Esophagus muscularis mucosa (tissue), 4 donors: ENCODE results near the gene AGAP1. TPM values are rescaled to one million over a fixed set of nuclear protein-coding genes. Genes with fewer than 3 reads are reported as not detected.

Experiments used
- DNase-seq: peaks from one replicate; pipeline ENCODE4 v3.0.0-alpha.2; 2017; ENCODE audit errors: extremely low spot score
- H3K27ac ChIP-seq, 4 donors: fragments of 200-600 bp; sonication (generic); replicated peaks in 1 of 4; 1 replicate in 3 of 4; 2 replicates in 1 of 4; pipeline ENCODE4 v1.5.1; 2016 to 2019; ENCODE audit warnings: mild to moderate bottlenecking in 1 of 4
- H3K27me3 ChIP-seq, 4 donors: fragments of 200-600 bp; sonication (generic); one replicate each; pipeline versions ENCODE4 v1.5.1 to v1.6.0; 2016 to 2019
- H3K36me3 ChIP-seq, 4 donors: fragments of 200-600 bp; sonication (generic); one replicate each; pipeline ENCODE4 v1.5.1; 2016 to 2019
- H3K4me1 ChIP-seq, 4 donors: fragments of 200-600 bp; sonication (generic); one replicate each; pipeline ENCODE4 v1.5.1; 2016 to 2019
- H3K4me3 ChIP-seq, 4 donors: fragments of 200-600 bp; sonication (generic); 1 replicate in 2 of 4; 2 replicates in 2 of 4; pipeline ENCODE4 v1.5.1; 2016 to 2019; ENCODE audit warnings: mild to moderate bottlenecking in 4 of 4, moderate library complexity in 1 of 4
- H3K9me3 ChIP-seq, 4 donors: fragments of 200-600 bp; sonication (generic); 1 replicate in 3 of 4; 2 replicates in 1 of 4; pipeline ENCODE4 v1.5.1; 2016 to 2019
- CTCF ChIP-seq, 3 experiments: fragments of 200-600 bp in 2 of 3; fragments of 450-650 bp in 1 of 3; sonication (generic) in 2 of 3; IDR thresholded peaks; one replicate each; pipeline ENCODE4 v1.5.1; 2017 to 2019; ENCODE audit warnings: antibody characterized with exemption in 3 of 3, mild to moderate bottlenecking in 2 of 3, moderate library complexity in 1 of 3
- EP300 ChIP-seq: sonication (generic); formaldehyde crosslinking; IDR thresholded peaks from one replicate; pipeline ENCODE4 v1.6.1; 2017; ENCODE audit warnings: antibody characterized with exemption
- POLR2A ChIP-seq: fragments of 450-650 bp; IDR thresholded peaks from one replicate; pipeline ENCODE4 v1.6.1; 2017; ENCODE audit warnings: antibody characterized with exemption, moderate library complexity, mild to moderate bottlenecking, low read depth
- POLR2AphosphoS5 ChIP-seq, 2 donors: sonication (generic); formaldehyde crosslinking; IDR thresholded peaks; one replicate each; pipeline ENCODE4 v1.6.1; 2017; ENCODE audit warnings: antibody characterized with exemption in 2 of 2
- WGBS: methylation state at CpG from one replicate; pipeline ENCODE4 v1.1.5; 2018; 5-methylcytosine and 5-hydroxymethylcytosine counted together
- intact Hi-C: fragments of 100-400 bp; cut with DNase I; formaldehyde crosslinking; loops from one replicate; pipeline ENCODE4 v1.15.1; 2023
- total RNA-seq, 4 donors: library from RNA; depleted of rRNA; stranded (reverse); fragments of >200 nt; gene quantifications; one replicate each; pipeline versions ENCODE4 v1.1.0 to v1.2.1, GENCODE V29; 2016

The AGAP1 gene
- total RNA-seq, 4 donors from 2014 or later, result 37.9 to 62.4 (median 47.2) TPM

- 86% methylated on average over 4 of the region's 4 CpGs for WGBS
- Histone ChIP-seq H3K27me3 (no peaks in the 10 kb centered on the region), H3K27ac (no peak overlapping the region), H3K4me1 (no peaks in the 10 kb centered on the region), H3K9me3 (no peaks in the 10 kb centered on the region), H3K4me3 (no peak overlapping the region), H3K36me3 (peaks cover 0 to 21% (median 0%) of the 10 kb centered on the region in 4 donors)
- intact Hi-C loops, result no loop called here
- DNase-seq, result no peak
- TF ChIP-seq CTCF (IDR thresholded peaks at IDR 0.05) (no peak), POLR2AphosphoS5 (IDR thresholded peaks at IDR 0.05) (no peak), POLR2A (no peak)
These were observed 489.2 kb downstream of the AGAP1 start for GRCh38 chr2:235983016-235983415.

GRCh38 chr2:235984552-235984951 is 490.7 kb downstream of the AGAP1 start:
- DNase-seq, result no peak
- TF ChIP-seq CTCF (IDR thresholded peaks at IDR 0.05), result no peak
- no peak for TF ChIP-seq POLR2A
- no peak for TF ChIP-seq POLR2AphosphoS5 (IDR thresholded peaks at IDR 0.05)
- TF ChIP-seq EP300, result no peak
- Histone ChIP-seq H3K27me3 (no peaks in the 10 kb centered on the region), H3K4me1 (no peaks in the 10 kb centered on the region), H3K9me3 (no peaks in the 10 kb centered on the region), H3K36me3 (peaks cover 0 to 20% (median 0%) of the 10 kb centered on the region in 4 donors), H3K4me3 (no peak overlapping the region), H3K27ac (no peak overlapping the region)
- intact Hi-C loops, result no loop called here
- WGBS, result 98% methylated on average over 6 of the region's 6 CpGs

GRCh38 chr2:235986361-235986760 is 492.5 kb downstream of the AGAP1 start:
- WGBS, result 77% methylated on average over 1 of the region's 1 CpG
- DNase-seq, result no peak
- intact Hi-C loops, result no loop called here

GRCh38 chr2:235988271-235989015 is 494.6 kb downstream of the AGAP1 start:
- Histone ChIP-seq H3K4me1 (peaks cover 0 to 6% (median 2%) of the 10 kb centered on the region in 4 donors), H3K27me3 (no peaks in the 10 kb centered on the region), H3K9me3 (no peaks in the 10 kb centered on the region), H3K36me3 (peaks cover 0 to 10% (median 0%) of the 10 kb centered on the region in 4 donors), H3K4me3 (no peak overlapping the region), H3K27ac (no peak overlapping the region)
- 93% methylated on average over 21 of the region's 21 CpGs for WGBS
- TF ChIP-seq POLR2A, result no peak
- no peak for TF ChIP-seq POLR2AphosphoS5 (IDR thresholded peaks at IDR 0.05)
- no peak for TF ChIP-seq CTCF (IDR thresholded peaks at IDR 0.05)
- TF ChIP-seq EP300, result no peak
- DNase-seq, result no peak
- intact Hi-C loops, result no loop called here

More at GRCh38 chr2:235986361-235986760, 492.5 kb downstream of the AGAP1 start:
- Histone ChIP-seq H3K9me3 (no peaks in the 10 kb centered on the region), H3K27ac (no peak overlapping the region), H3K4me1 (peaks cover 0 to 6% (median 2%) of the 10 kb centered on the region in 4 donors), H3K27me3 (no peaks in the 10 kb centered on the region), H3K36me3 (peaks cover 0 to 12% (median 0%) of the 10 kb centered on the region in 4 donors), H3K4me3 (no peak overlapping the region)
- TF ChIP-seq EP300, result no peak
- no peak for TF ChIP-seq POLR2A
- TF ChIP-seq POLR2AphosphoS5 (IDR thresholded peaks at IDR 0.05), result no peak
- no peak for TF ChIP-seq CTCF (IDR thresholded peaks at IDR 0.05)
